ENCODE results near the gene FAIM2.
"Not testable (repeated sequence)": the region's sequence is repeated elsewhere in the genome, so short reads cannot be mapped to it uniquely, and the experiment has no call there.

Gene FAIM2

GRCh38 chr12:49872381-49872780 is 31.3 kb downstream of the FAIM2 start:
- H3K4me3 ChIP-seq (ENCODE audit: low read length) = no peak overlapping the region
- no peak overlapping the region for H3K4me2 ChIP-seq (ENCODE audit: low read length)
- H2AFZ ChIP-seq (ENCODE audit: low read depth, low read length) = no peak overlapping the region
- H3K9me3 ChIP-seq (ENCODE audit: insufficient read depth, low read length) = no peaks in the 10 kb centered on the region
- H4K20me1 ChIP-seq (ENCODE audit: insufficient read depth, low read length) = no peaks in the 10 kb centered on the region
- no peaks in the 10 kb centered on the region for H3K4me1 ChIP-seq (ENCODE audit: low read length)
- H3K27ac ChIP-seq (ENCODE audit: low read length) = no peak overlapping the region
- no peaks in the 10 kb centered on the region for H3K79me2 ChIP-seq (ENCODE audit: low read length)
- no peak for TF ChIP-seq EZH2phosphoT487 (IDR thresholded peaks at IDR 0.05; ENCODE audit: low read depth)
- no peak for TF ChIP-seq CTCF (IDR thresholded peaks at IDR 0.05; ENCODE audit: low read depth, low read length)
- peaks cover 5% of the 10 kb centered on the region; the same call in 1 of the 2 replicates for H3K27me3 ChIP-seq (ENCODE audit: low read depth, low read length)
- no peak overlapping the region for H3K9ac ChIP-seq (ENCODE audit: low read length)
- H3K36me3 ChIP-seq (replicated peaks; ENCODE audit: low read depth, low read length) = no peaks in the 10 kb centered on the region

- not testable (repeated sequence) for H4K20me1 ChIP-seq (ENCODE audit: insufficient read depth, low read length); H3K4me1 ChIP-seq (ENCODE audit: low read length); H3K9me3 ChIP-seq (ENCODE audit: insufficient read depth, low read length); H3K4me2 ChIP-seq (ENCODE audit: low read length); H3K4me3 ChIP-seq (ENCODE audit: low read length); H3K27me3 ChIP-seq (ENCODE audit: low read depth, low read length); H3K9ac ChIP-seq (ENCODE audit: low read length); H2AFZ ChIP-seq (ENCODE audit: low read depth, low read length); H3K27ac ChIP-seq (ENCODE audit: low read length); H3K79me2 ChIP-seq (ENCODE audit: low read length); H3K36me3 ChIP-seq (replicated peaks; ENCODE audit: low read depth, low read length)
Observed at GRCh38 chr12:49871811-49872251, 31.9 kb downstream of the FAIM2 start.

- Histone ChIP-seq H3K9me3 (ENCODE audit: insufficient read depth, low read length) (no peaks in the 10 kb centered on the region), H3K4me3 (ENCODE audit: low read length) (no peak overlapping the region), H3K4me1 (ENCODE audit: low read length) (no peaks in the 10 kb centered on the region), H3K79me2 (ENCODE audit: low read length) (no peaks in the 10 kb centered on the region), H3K27me3 (ENCODE audit: low read depth, low read length) (peaks cover 5% of the 10 kb centered on the region; the same call in 1 of the 2 replicates), H2AFZ (ENCODE audit: low read depth, low read length) (no peak overlapping the region), H3K9ac (ENCODE audit: low read length) (no peak overlapping the region), H3K4me2 (ENCODE audit: low read length) (no peak overlapping the region), H4K20me1 (ENCODE audit: insufficient read depth, low read length) (no peaks in the 10 kb centered on the region), H3K36me3 (replicated peaks; ENCODE audit: low read depth, low read length) (no peaks in the 10 kb centered on the region), H3K27ac (ENCODE audit: low read length) (no peak overlapping the region)
- no peak for TF ChIP-seq CTCF (IDR thresholded peaks at IDR 0.05; ENCODE audit: low read depth, low read length)
- no peak for TF ChIP-seq EZH2phosphoT487 (IDR thresholded peaks at IDR 0.05; ENCODE audit: low read depth)
Observed at GRCh38 chr12:49871263-49871561, 32.5 kb downstream of the FAIM2 start.

GRCh38 chr12:49870501-49871262 is 33.0 kb downstream of the FAIM2 start:
- H3K27ac ChIP-seq (ENCODE audit: low read length) = no peak overlapping the region
- no peak overlapping the region for H3K9ac ChIP-seq (ENCODE audit: low read length)

More at GRCh38 chr12:49870501-49871262, 33.0 kb downstream of the FAIM2 start:
- Histone ChIP-seq H3K4me3 (ENCODE audit: low read length) (no peak overlapping the region), H3K27me3 (ENCODE audit: low read depth, low read length) (peaks cover 5% of the 10 kb centered on the region; the same call in 1 of the 2 replicates), H3K4me1 (ENCODE audit: low read length) (no peaks in the 10 kb centered on the region), H3K36me3 (replicated peaks; ENCODE audit: low read depth, low read length) (no peaks in the 10 kb centered on the region), H2AFZ (ENCODE audit: low read depth, low read length) (no peak overlapping the region), H4K20me1 (ENCODE audit: insufficient read depth, low read length) (no peaks in the 10 kb centered on the region), H3K4me2 (ENCODE audit: low read length) (no peak overlapping the region), H3K9me3 (ENCODE audit: insufficient read depth, low read length) (no peaks in the 10 kb centered on the region), H3K79me2 (ENCODE audit: low read length) (no peaks in the 10 kb centered on the region)
- TF ChIP-seq EZH2phosphoT487 (IDR thresholded peaks at IDR 0.05; ENCODE audit: low read depth) = no peak
- TF ChIP-seq CTCF (IDR thresholded peaks at IDR 0.05; ENCODE audit: low read depth, low read length) = no peak

All from OCI-LY3 (cell line).